Body of pancreas (tissue), 4 donors: ENCODE data around the gene STK17A.

Experiments
- POLR2A ChIP-seq, 3 donors: fragments of 450-650 bp; IDR thresholded peaks; one replicate each; pipeline ENCODE4 v1.6.1; 2016; ENCODE audit warnings: antibody characterized with exemption in 3 of 3, mild to moderate bottlenecking in 2 of 3
- TF ChIP-seq, protein P1 (sequence below), 7 experiments: fragments of 450-650 bp in 4 of 7; fragments of 200-600 bp in 3 of 7; sonication (generic) in 3 of 7; IDR thresholded peaks; one replicate each; pipeline ENCODE4 v1.5.1; 2016 to 2019; ENCODE audit warnings: antibody characterized with exemption in 7 of 7

DNA sequence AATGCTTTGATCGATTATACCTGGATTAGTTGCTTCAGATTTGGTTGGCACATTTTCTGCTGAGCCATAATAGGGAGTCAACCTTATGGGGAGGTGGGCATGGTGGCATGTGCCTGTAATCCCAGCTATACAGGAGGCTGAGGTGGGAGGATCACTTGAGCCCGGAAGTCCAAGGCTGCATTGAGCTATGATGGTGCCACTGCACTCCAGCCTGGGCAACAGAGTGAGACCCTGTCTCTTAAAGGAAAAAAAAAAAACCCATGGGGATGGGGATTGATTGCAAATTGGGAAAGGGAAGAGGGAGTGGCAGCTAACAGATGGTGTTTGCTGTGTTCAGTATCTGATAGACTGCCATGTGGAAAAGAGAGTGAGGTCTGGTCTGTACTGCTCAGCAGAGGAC is 11.1 kb downstream of the STK17A start:
- TF ChIP-seq, protein P1, sequence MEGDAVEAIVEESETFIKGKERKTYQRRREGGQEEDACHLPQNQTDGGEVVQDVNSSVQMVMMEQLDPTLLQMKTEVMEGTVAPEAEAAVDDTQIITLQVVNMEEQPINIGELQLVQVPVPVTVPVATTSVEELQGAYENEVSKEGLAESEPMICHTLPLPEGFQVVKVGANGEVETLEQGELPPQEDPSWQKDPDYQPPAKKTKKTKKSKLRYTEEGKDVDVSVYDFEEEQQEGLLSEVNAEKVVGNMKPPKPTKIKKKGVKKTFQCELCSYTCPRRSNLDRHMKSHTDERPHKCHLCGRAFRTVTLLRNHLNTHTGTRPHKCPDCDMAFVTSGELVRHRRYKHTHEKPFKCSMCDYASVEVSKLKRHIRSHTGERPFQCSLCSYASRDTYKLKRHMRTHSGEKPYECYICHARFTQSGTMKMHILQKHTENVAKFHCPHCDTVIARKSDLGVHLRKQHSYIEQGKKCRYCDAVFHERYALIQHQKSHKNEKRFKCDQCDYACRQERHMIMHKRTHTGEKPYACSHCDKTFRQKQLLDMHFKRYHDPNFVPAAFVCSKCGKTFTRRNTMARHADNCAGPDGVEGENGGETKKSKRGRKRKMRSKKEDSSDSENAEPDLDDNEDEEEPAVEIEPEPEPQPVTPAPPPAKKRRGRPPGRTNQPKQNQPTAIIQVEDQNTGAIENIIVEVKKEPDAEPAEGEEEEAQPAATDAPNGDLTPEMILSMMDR (IDR thresholded peaks at IDR 0.05): no peak
- no peak for TF ChIP-seq POLR2A (IDR thresholded peaks at IDR 0.05)
